Thyroid gland (tissue), 4 donors: Measurements from ENCODE around the gene FJX1. TPM values are rescaled to one million over a fixed set of nuclear protein-coding genes. Genes with fewer than 3 reads are reported as not detected.

ENCODE experiments used
- DNase-seq, 2 donors: peaks; one replicate each; pipeline ENCODE4 v3.0.0-alpha.2; 2019
- H3K27ac ChIP-seq, 3 donors: fragments of 200-600 bp; sonication (generic); 1 replicate in 2 of 3; 2 replicates in 1 of 3; pipeline ENCODE4 v1.5.1; 2016 to 2019; ENCODE audit warnings: mild to moderate bottlenecking in 1 of 3, moderate library complexity in 1 of 3
- H3K27me3 ChIP-seq: fragments of 200-600 bp; sonication (generic); one replicate; pipeline ENCODE4 v1.5.1; 2019
- H3K36me3 ChIP-seq, 2 donors: fragments of 200-600 bp; sonication (generic); one replicate each; pipeline ENCODE4 v1.5.1; 2016 to 2019
- H3K4me1 ChIP-seq, 2 donors: fragments of 200-600 bp; sonication (generic); one replicate each; pipeline ENCODE4 v1.5.1; 2017 to 2019
- H3K4me3 ChIP-seq, 3 donors: fragments of 200-600 bp; sonication (generic); replicated peaks in 1 of 3; 1 replicate in 2 of 3; 2 replicates in 1 of 3; pipeline ENCODE4 v1.5.1; 2016; ENCODE audit warnings: mild to moderate bottlenecking in 1 of 3
- H3K9me3 ChIP-seq: fragments of 200-600 bp; sonication (generic); one replicate; pipeline ENCODE4 v1.5.1; 2017
- CTCF ChIP-seq, 6 experiments: fragments of 200-600 bp in 3 of 6; fragments of 450-650 bp in 3 of 6; sonication (generic) in 3 of 6; IDR thresholded peaks; one replicate each; pipeline ENCODE4 v1.5.1; 2016 to 2019; ENCODE audit warnings: antibody characterized with exemption in 6 of 6, mild to moderate bottlenecking in 2 of 6, inconsistent platforms in 1 of 6, moderate library complexity in 1 of 6
- POLR2A ChIP-seq, 2 donors: fragments of 450-650 bp; IDR thresholded peaks; one replicate each; pipeline ENCODE4 v1.6.1; 2017; ENCODE audit warnings: antibody characterized with exemption in 2 of 2, mild to moderate bottlenecking in 2 of 2, moderate library complexity in 1 of 2
- WGBS, 2 donors: methylation state at CpG; one replicate each; pipeline ENCODE4 v1.1.5; 2017; 5-methylcytosine and 5-hydroxymethylcytosine counted together
- intact Hi-C: fragments of 100-400 bp; cut with DNase I; formaldehyde crosslinking; loops from one replicate; pipeline ENCODE4 v1.15.1; 2023
- total RNA-seq, 4 donors: library from RNA; depleted of rRNA; stranded (reverse); fragments of >200 nt; gene quantifications; one replicate each; pipeline ENCODE4 v1.2.3, GENCODE V29; 2016

The FJX1 gene
- total RNA-seq, 4 donors from 2014 or later: 1.5 to 5.9 (median 2.9) TPM

GRCh38 chr11:35621620-35622019 is 3.4 kb downstream of the FJX1 start:
- TF ChIP-seq CTCF (IDR thresholded peaks at IDR 0.05): no peak
- TF ChIP-seq POLR2A (IDR thresholded peaks at IDR 0.05): no peak
- peaks cover 18% of the 10 kb centered on the region for H3K27me3 ChIP-seq
- H3K27ac ChIP-seq: no peak overlapping the region
- DNase-seq: no peak
- H3K4me1 ChIP-seq: peaks cover 15 to 24% of the 10 kb centered on the region in 2 donors
- 72 to 76% methylated on average over 2 of the region's 2 CpGs for WGBS, 2 donors
- no peak overlapping the region for H3K4me3 ChIP-seq
- intact Hi-C loops: no loop called here
- no peaks in the 10 kb centered on the region for H3K9me3 ChIP-seq
- H3K36me3 ChIP-seq: no peaks in the 10 kb centered on the region

- 22 to 23% methylated on average over 3 of the region's 3 CpGs for WGBS, 2 donors
- intact Hi-C loops: no loop called here
- DNase-seq: no peak
These were observed 3.8 kb downstream of the FJX1 start for GRCh38 chr11:35622070-35622469.

GRCh38 chr11:35623621-35624168 is 5.4 kb downstream of the FJX1 start:
- Histone ChIP-seq H3K9me3 (no peaks in the 10 kb centered on the region), H3K4me1 (peaks cover 15 to 16% of the 10 kb centered on the region in 2 donors), H3K27me3 (peaks cover 18% of the 10 kb centered on the region), H3K4me3 (no peak overlapping the region), H3K36me3 (no peaks in the 10 kb centered on the region), H3K27ac (no peak overlapping the region)
- no peak for DNase-seq
- intact Hi-C loops: no loop called here
- 60 to 61% methylated on average over 8 of the region's 8 CpGs for WGBS, 2 donors
- TF ChIP-seq CTCF (IDR thresholded peaks at IDR 0.05): no peak
- no peak for TF ChIP-seq POLR2A (IDR thresholded peaks at IDR 0.05)

More at GRCh38 chr11:35622070-35622469, 3.8 kb downstream of the FJX1 start:
- no peaks in the 10 kb centered on the region for H3K9me3 ChIP-seq
- no peak overlapping the region for H3K27ac ChIP-seq
- H3K4me1 ChIP-seq: peaks cover 15 to 24% of the 10 kb centered on the region in 2 donors
- TF ChIP-seq POLR2A (IDR thresholded peaks at IDR 0.05) (no peak), CTCF (IDR thresholded peaks at IDR 0.05) (no peak)
- no peaks in the 10 kb centered on the region for H3K36me3 ChIP-seq
- peaks cover 18% of the 10 kb centered on the region for H3K27me3 ChIP-seq
- H3K4me3 ChIP-seq: no peak overlapping the region

- 76 to 91% methylated on average over 2 of the region's 2 CpGs for WGBS, 2 donors
- Histone ChIP-seq H3K27me3 (peaks cover 18% of the 10 kb centered on the region), H3K9me3 (no peaks in the 10 kb centered on the region), H3K4me3 (no peak overlapping the region), H3K4me1 (peaks cover 9 to 10% of the 10 kb centered on the region in 2 donors), H3K27ac (no peak overlapping the region), H3K36me3 (no peaks in the 10 kb centered on the region)
- intact Hi-C loops: no loop called here
- DNase-seq: no peak
- TF ChIP-seq POLR2A (IDR thresholded peaks at IDR 0.05): no peak
- TF ChIP-seq CTCF (IDR thresholded peaks at IDR 0.05): no peak
These were observed 6.1 kb downstream of the FJX1 start for GRCh38 chr11:35624316-35624715.

GRCh38 chr11:35624781-35625180 is 6.5 kb downstream of the FJX1 start:
- Histone ChIP-seq H3K27me3 (peaks cover 18% of the 10 kb centered on the region), H3K36me3 (no peaks in the 10 kb centered on the region), H3K27ac (no peak overlapping the region), H3K4me3 (no peak overlapping the region), H3K9me3 (no peaks in the 10 kb centered on the region), H3K4me1 (peaks cover 4 to 5% of the 10 kb centered on the region in 2 donors)
- intact Hi-C loops: no loop called here
- DNase-seq: no peak
- TF ChIP-seq CTCF (IDR thresholded peaks at IDR 0.05) (no peak), POLR2A (IDR thresholded peaks at IDR 0.05) (no peak)
